AG04449 (cell line): ENCODE results near the gene NFASC.

Experiments used
- CTCF ChIA-PET: fragments of 350-600 bp; formaldehyde crosslinking; extraction: SDS; loops from one replicate; lab custom pipeline; 2021; ENCODE audit warnings: antibody characterized with exemption; lab: Yijun Ruan, JAX
- POLR2A ChIA-PET: fragments of 400-600, 350-600 bp; formaldehyde crosslinking; extraction: SDS; loops from one replicate; lab custom pipeline; 2020; ENCODE audit warnings: antibody characterized with exemption, inconsistent platforms; lab: Yijun Ruan, JAX
- DNase-seq: peaks from one replicate; pipeline ENCODE4 v3.0.0-alpha.2; 2010; ENCODE audit warnings: low read depth, low spot score
- H3K4me3 ChIP-seq: 2 replicates; pipeline ENCODE4 v1.5.1; 2011; ENCODE audit warnings: low read depth, mild to moderate bottlenecking, control low read depth, low read length
- CTCF ChIP-seq: IDR thresholded peaks from one replicate; pipeline ENCODE4 v1.5.1; 2011; ENCODE audit warnings: mild to moderate bottlenecking, moderate library complexity, low read length, control low read depth, inconsistent platforms; ENCODE audit not compliant: insufficient read depth; ENCODE audit errors: missing control alignments

NFASC gene

GRCh38 chr1:204883405-204883804 is 12.7 kb downstream of the NFASC start:
- DNase-seq: no peak

GRCh38 chr1:204885288-204885711 is 14.6 kb downstream of the NFASC start:
- no peak overlapping the region for H3K4me3 ChIP-seq
- no peak for TF ChIP-seq CTCF
- CTCF ChIA-PET: interaction anchor here (1.0 to 1.7 kb wide), 3 partner anchors 56 to 78 kb away, joined by 3 to 8 read pairs (median 7); no protein-coding TSS in a partner anchor
- POLR2A ChIA-PET: no interaction called here
- peak; percentile 17 for DNase-seq

More at GRCh38 chr1:204883405-204883804, 12.7 kb downstream of the NFASC start:
- ChIA-PET CTCF (interaction anchor here (1.1 kb wide), 1 partner anchor 178 kb away, joined by 3 read pairs; no protein-coding TSS in a partner anchor), POLR2A (no interaction called here)
- no peak overlapping the region for H3K4me3 ChIP-seq
- no peak for TF ChIP-seq CTCF

DNA sequence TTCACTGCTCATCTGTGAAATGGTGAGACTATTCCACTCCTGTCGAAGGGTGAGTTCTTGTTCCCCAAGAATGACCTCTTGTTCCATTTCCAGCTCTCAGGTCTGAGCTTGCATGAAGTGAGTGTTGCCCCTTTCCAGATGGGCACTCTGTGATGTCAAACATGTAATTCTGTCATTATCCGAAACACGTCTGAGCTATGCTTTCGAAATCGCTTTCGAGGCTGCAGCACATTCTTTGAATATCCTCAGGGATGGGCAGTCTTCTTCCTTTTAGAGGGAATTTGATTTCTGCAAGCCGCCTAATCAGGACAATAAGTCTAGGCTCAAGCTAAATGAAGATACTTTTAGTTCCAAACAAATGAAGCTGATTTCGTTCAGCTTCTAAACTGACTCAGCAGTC is 15.1 kb downstream of the NFASC start:
- H3K4me3 ChIP-seq: no peak overlapping the region
- no peak for TF ChIP-seq CTCF
- POLR2A ChIA-PET: no interaction called here
- CTCF ChIA-PET: interaction anchor here (1.0 to 1.7 kb wide), 3 partner anchors 56 to 78 kb away, joined by 3 to 8 read pairs (median 7); no protein-coding TSS in a partner anchor
- no peak for DNase-seq

GRCh38 chr1:204887846-204888245 is 17.2 kb downstream of the NFASC start:
- ChIA-PET CTCF (interaction anchor here (0.5 to 2.6 kb wide), 4 partner anchors 51 to 172 kb away, joined by 3 to 13 read pairs (median 4); no protein-coding TSS in a partner anchor), POLR2A (no interaction called here)
- no peak overlapping the region for H3K4me3 ChIP-seq
- no peak for DNase-seq
- no peak for TF ChIP-seq CTCF

DNA sequence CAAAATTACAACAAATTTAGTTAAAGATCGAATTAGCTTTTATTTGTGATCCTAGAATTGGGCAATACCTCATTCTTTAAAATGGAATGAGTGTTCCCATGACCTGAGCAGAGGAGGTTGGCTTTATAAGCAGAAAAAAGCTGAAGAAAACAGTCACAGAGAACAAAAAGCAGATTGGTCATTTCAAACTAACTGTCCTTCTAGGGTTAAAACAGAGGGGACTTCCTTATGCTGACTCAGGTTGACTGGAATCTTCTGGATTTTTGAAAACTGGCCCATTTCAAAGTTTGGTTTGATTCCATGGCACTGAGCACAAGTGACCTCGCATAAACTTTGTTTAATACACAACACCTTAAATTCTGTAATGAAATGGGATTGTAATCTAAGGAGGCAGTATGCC is 17.6 kb downstream of the NFASC start:
- no peak for TF ChIP-seq CTCF
- DNase-seq: peak; percentile 40
- POLR2A ChIA-PET: no interaction called here
- no peak overlapping the region for H3K4me3 ChIP-seq
- CTCF ChIA-PET: interaction anchor here (1.1 to 2.6 kb wide), 3 partner anchors 51 to 81 kb away, joined by 3 to 13 read pairs (median 4); no protein-coding TSS in a partner anchor

DNA sequence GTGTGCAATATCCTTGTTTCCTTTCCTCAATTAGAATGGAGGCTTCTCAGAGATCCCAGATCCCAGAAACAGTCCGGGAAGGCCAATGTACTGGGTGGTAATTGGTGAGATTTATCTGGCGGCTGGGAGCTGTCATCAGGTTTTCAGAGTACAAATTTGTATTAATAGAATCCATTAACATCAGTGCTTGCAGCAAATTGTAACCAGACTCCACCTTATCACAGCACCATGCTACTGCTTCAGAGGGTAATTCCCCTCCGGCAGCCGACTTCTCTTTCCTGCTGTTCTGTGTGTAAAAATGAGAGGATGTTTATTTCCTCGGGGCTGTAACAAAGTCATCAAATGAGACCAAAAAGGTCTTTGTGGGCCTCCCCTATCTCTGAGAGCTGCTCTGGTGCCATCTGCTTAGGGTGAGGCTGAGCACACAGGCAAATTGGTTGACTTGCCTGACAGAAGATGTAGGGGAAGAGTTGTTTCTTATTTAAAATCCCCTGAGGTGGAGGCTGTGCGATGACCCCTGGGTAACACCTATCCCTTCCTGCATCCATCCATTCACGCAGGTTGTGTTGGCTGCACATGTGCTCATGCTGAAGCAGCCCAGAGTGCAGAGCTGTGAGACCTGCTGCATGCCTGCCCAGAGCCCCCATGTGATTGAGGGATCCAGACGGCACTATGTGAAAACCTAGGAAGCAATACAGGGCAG is 19.2 kb downstream of the NFASC start:
- CTCF ChIA-PET: interaction anchor here (0.6 kb wide), 1 partner anchor 143 kb away, joined by 3 read pairs; no protein-coding TSS in a partner anchor
- TF ChIP-seq CTCF: no peak
- no peak for DNase-seq
- POLR2A ChIA-PET: no interaction called here
- no peak overlapping the region for H3K4me3 ChIP-seq
